Esophagus squamous epithelium (tissue), 4 donors: ENCODE results near the gene TNFAIP3.

Source experiments
- POLR2A ChIP-seq, 4 donors: fragments of 450-650 bp; IDR thresholded peaks; one replicate each; pipeline ENCODE4 v1.6.1; 2017; ENCODE audit warnings: antibody characterized with exemption in 4 of 4, mild to moderate bottlenecking in 4 of 4, moderate library complexity in 3 of 4
- TF ChIP-seq, protein P1 (sequence below), 6 experiments: fragments of 450-650 bp in 4 of 6; fragments of 200-600 bp in 2 of 6; sonication (generic) in 2 of 6; IDR thresholded peaks; one replicate each; pipeline ENCODE4 v1.5.1; 2016 to 2019; ENCODE audit warnings: antibody characterized with exemption in 6 of 6, mild to moderate bottlenecking in 4 of 6, moderate library complexity in 4 of 6

DNA sequence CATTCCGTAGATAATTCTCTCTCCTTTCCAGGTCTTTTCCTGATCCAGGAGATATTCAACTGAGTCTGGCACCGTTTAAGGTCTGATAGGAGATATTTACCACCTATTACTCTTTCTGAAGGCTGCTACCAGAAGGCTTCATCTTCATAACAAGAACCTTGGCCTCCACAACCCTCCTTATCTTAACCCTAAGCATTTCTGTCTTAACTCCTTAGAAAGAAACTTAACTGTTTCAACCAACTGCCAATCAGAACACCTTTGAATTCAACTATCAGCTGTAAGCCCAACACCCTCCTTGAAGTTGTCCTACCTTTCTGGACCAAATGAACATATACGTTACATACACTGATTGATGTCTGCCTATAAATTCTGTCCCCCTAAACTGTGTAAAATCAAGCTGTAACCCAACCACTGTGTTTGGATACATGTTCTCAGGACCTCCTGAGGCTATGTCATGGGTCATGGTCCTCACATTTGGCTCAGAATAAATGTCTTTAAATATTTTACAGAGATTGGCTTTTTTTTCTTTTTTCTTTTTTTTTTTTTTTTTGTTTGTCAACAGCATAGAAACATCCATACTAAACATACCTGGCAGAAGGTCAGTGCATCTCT lies 6.6 kb upstream of the TNFAIP3 start:
- TF ChIP-seq, protein P1, sequence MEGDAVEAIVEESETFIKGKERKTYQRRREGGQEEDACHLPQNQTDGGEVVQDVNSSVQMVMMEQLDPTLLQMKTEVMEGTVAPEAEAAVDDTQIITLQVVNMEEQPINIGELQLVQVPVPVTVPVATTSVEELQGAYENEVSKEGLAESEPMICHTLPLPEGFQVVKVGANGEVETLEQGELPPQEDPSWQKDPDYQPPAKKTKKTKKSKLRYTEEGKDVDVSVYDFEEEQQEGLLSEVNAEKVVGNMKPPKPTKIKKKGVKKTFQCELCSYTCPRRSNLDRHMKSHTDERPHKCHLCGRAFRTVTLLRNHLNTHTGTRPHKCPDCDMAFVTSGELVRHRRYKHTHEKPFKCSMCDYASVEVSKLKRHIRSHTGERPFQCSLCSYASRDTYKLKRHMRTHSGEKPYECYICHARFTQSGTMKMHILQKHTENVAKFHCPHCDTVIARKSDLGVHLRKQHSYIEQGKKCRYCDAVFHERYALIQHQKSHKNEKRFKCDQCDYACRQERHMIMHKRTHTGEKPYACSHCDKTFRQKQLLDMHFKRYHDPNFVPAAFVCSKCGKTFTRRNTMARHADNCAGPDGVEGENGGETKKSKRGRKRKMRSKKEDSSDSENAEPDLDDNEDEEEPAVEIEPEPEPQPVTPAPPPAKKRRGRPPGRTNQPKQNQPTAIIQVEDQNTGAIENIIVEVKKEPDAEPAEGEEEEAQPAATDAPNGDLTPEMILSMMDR (IDR thresholded peaks at IDR 0.05) = no peak
- TF ChIP-seq POLR2A (IDR thresholded peaks at IDR 0.05) = no peak
